Measurements from ENCODE around the gene ZNF423.

The ZNF423 gene

DNA sequence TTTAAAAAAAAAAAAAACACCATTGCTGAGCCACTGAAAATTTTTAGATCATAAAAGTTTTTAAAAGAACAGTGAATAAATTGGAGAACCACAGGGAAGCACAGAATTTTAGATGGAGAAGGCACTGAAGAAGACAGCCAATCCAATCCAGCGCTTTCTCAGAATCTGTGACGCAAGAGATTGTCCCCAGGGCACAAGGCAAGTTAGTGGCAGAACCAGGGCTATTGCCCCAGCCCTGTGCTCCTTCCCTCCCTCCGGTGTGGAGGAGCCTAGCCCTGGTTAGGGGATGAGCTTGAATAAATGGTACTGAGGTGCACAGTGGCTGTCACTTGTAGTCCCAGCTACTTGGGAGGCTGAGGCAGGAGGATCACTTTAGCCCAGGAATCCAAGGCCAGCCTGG is 108.3 kb downstream of the ZNF423 start:
- no peak for DNase-seq

DNA sequence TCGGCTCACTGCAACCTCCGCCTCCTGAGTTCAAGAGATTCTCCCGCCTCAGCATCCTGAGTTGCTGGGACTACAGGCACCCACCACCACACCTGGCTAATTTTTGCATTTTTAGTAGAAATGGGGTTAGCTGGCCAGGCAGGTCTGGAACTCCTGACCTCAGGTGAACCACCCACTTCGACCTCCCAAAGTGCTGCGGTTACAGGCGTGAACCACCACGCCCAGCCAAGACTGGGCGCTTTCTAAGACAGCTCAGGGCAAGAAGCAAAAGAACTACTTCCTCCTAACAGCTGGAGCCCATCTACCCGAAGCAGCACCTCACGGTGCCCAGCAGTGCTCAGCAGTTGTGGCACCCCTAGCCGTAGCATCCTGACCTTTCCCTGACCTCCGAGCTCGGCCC is 109.4 kb downstream of the ZNF423 start:
- DNase-seq, result no peak

DNA sequence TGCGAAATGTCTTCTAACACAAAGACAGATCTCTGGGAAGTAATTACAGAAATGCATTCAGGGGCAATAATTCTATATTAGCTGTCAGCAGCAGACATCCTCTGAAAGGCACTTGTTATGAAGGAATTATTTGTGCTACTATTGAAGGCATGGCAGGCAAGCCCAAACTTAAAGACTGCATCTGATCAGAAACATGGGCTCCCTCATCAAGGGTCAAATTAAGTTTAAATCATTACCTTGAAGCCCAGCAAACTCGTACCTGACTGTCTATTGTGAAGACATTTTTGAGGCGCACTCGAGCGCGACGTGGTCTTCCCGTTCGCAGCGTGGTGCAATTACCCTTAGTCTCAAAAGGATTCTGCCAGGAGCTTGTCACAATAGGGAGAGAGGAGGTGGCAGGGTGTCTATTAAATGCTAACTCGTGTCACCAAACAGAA is 110.6 kb downstream of the ZNF423 start:
- peak; percentile 10 for DNase-seq

DNA sequence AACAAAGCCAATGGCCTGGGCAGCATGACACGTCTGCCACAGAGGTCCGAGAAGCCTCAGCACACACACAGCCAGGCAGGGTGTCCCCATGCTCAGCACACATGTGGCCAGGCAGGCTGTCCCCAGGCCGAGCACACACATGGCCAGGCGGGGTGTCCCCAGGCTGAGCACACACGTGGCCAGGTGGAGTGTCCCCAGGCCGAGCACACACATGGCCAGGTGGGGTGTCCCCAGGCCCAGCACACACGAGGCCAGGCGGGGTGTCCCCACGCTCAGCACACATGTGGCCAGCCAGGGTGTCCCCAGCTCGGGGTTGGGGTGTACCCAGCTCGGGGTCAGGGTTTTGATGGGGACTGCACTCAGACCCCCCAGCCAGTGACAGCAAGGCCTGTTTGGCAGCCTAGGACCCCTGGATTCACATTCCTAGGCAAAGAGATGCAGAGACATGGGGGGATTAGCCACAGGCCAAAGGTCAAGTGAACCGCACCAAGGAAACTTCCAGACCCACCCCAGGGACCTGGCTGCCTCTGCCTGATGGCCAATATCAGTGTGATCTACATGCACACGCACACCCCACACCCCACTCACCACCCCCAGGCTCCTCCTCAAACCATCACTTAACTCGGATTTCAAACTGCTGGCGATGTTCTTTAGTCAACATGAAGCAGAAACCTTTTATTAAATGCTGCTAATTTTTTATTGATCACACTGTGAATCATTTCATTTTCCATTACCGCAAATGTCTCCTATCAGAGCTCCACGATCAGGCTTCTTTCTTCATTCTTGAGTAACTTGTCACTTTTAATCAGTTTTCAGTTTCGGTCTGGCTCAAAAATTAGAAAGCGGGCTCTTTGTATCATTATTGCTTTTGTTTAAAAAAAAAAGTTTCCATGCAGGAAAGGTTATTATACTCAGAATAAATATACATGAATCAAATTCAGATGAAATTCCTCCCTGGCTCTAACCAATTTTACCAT is 111.4 kb downstream of the ZNF423 start:
- DNase-seq, result no peak

DNA sequence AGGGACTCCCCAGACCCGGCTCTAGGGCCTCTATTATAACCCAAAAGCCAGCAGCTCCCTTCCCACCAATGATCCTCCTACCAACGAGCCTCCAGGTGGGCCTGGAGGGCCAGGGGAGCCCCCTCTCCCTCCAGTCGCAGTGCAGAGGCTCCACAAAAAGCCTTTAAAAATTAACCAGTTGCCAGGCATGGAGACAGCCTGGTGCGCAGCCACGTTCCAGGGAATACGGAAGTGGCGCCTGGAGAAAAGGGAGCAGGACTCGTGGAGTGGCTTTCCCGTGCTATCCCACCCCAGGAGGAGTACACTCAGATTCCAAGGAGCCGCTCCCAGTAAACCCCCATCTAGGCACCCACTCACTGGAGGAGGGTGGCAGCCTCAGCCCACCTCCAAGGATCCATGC is 112.3 kb downstream of the ZNF423 start:
- DNase-seq, result no peak

DNA sequence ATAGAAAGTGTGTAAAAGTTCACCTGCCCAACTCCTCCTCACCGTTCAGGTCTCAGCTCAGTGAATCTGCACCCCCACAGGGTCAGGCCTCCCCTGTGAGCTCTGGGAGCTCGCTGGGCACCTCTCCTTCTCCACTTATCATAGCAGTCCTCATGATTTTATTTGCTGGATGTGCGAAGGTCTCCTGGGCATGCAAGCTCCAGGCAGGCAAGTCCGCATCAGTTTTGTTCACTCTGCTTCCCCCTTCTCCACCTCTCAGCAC is 112.8 kb downstream of the ZNF423 start:
- DNase-seq, result no peak

DNA sequence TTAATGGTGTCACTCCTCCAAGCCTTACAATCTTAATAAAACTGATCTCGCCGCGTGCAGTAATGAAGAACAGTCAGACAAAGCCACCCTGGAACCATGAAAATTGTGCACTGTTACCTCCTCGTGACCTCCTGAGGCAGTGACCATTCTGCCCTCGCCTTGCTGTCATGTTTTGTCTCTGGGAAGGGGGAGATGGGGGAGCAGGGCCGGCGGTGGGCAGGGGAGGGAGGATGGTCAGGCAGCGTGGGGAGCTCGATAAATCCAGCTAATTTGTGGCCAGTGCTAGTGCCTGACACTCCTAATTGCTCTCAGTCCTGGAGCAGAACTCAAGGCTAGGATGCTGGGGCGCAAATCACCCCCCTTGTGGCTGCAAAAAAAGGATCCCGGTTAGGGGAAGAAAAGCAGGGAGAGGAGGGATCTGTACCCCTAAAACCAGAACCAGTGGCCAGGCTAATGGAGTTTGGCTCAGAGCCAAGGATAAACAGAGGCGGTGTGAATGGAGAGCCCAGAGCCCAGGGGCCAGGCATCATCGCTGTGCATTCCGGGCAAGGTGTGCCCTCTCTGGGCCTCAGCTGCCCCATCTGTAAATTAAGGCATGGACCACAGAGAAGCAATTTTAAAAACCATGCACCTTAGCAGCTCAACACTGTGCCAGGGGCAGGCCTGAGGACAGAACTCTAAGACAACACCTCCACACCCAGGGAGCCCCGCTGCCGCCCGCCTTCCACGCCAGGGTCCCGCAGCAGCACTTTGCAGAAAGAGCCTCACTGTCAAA is 113.3 kb downstream of the ZNF423 start:
- no peak for DNase-seq

DNA sequence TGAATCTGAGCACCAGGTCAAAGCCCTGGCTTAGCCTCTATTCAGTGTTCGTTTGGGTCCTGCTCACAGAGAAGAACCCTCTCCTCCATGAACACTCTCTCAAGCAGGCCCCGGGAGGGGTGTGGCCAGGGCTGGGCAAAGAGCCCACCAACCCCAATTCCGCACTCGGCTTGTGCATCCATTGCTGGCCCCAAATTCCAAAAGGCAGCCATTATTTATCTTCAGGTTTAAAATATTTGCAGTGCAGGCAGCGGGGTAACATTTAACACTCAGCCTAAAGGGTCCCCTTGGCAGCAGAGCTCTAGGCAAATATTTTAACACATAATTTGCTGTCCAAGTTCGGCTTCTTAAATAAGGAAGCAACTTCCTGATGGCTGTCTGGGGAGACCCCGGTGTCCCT is 115.7 kb downstream of the ZNF423 start:
- DNase-seq, result no peak

DNA sequence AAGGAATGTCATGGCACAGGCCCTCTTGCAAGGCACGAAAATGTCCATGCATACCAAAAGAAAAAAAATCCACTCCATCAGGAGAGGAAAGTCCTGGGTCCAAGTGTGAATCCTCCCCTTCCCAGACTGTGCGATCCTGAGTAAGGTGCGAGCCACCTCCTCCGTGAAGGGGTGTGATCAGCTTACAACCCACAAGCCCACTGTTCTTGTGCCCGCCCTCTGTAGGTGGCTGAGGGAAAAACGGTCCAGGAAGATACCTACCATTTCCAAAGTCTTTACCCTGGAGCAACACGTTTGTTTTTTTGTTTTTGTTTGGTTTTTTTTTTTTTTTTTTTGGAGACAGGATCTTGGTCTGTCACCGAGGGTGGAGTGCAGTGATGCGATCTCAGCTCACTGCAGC is 116.5 kb downstream of the ZNF423 start:
- peak; percentile 1 for DNase-seq

DNA sequence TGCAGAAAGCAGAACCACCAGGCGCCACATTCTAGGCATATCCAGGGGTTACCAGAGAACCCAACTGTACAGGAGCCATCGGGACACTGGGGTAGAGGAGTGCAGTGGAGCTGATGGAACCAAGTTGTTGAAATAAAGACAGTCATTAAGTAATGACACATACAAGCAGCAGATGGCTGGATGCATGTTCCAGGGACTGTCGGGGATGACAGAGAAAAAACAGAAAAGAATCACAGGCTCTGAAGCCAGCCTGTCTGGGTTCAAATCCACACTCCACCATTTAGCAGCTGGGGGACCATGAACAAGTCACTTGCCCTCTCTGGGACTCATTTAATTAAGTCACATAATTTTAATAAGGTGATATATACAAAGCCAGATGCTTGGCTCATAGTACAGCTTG is 117.1 kb downstream of the ZNF423 start:
- DNase-seq, result no peak

DNA sequence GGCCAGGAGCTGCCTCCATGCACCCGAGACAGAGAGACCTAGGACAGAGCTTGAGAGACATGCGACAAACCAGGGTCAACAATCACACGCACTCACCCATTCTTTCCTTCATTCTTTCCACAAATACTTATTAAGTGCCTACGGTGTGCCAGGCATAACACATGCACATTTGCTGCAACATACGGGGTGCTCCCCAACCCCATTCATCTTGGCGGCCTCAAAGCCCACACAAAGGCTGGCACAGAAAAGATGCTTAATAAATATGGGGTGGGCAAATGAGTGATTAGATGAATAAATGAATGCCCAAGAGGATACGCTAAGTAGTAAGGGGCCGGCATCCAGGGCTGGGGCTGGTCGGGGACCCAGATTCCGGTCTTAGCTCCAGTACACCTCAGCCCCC is 117.9 kb downstream of the ZNF423 start:
- DNase-seq, result no peak

DNA sequence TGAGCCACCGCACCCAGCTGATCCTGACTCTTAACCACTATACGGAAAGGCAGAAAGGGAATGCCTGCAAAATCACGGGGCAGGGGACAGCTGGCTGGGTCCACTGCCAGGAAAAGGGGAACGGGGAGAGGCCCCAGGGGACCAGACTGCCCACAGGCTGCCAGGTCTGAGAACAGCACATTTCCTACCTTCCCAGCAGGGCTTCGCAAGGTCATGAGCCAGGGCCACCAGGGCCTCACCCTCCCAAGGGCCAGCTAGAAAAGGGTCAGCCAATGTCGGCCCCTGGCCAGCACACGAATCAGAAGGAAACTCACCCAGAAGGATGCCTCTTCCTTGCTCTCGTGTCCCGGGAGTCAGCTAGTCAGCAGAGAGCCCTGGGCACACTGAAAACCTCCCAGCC is 118.4 kb downstream of the ZNF423 start:
- DNase-seq, result no peak

DNA sequence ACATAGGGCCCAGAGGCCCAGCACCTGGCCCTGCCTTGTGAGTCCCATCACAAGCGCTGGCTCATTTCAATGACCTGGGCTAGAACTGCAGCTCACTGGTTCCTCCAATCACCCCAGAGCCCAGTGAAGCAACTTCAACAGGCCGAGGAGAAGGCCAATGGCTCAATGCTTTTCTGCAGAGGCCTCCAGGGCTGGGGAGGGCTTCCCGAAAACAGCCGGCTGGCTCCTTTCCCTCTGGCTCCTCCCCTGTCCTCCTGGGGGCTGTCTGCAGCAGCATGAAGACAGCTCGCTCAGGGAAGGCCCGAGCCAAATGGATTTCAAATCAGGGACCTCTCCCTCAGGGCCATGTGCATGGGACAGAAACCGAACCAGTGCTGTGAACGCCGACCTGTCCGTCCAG is 121.6 kb downstream of the ZNF423 start:
- DNase-seq, result no peak

DNA sequence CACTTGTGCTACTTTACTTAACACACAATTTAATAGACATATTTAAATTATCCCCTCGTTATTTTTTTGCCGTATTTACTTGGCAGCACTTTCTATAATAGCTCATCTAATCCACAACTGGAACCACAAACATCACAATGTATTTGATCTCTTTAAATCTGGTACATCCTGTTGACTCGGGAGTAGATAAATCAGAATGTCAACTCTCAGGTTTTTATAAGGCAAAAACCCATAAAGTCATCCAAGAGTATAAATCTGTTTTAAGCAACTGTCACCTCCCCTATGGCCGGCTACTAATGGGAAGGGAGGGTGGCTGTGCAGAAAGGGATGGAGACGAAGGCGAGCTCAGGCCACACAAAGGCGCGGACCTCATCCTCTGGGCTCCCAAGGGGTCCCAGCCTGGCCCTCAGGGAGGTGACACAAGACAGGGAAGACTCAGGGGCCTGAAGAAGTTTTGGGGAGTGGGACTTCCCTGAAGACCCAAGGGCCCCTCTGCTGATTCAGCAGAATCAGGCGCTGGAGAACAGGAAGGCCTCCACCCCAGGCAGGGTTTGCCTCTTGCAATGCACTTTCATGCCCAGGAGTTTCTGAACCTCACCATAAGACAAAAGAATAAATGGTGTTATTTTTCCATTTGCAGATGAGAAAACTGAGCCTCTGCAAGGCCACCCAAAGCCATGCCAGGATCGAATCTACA is 122.5 kb downstream of the ZNF423 start:
- DNase-seq, result no peak

DNA sequence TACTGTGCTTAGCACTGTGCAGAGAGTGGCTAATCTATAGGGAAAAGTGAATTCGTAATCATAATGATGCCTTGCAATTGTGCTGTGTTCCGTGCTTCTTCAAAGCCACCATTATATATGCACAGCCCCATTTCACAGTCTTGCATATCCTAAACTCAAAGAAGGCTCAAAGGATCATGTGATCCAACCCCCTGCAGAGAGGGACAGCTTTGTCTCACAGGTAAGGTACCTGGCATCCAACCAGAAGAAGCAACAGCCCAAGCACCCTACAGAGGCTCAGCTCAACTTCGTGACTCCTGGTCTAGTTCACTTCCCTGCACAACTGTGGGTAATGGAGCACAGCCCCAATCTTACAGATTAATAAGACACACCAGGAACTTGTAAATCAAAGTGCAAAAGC is 124.0 kb downstream of the ZNF423 start:
- DNase-seq, result no peak

DNA sequence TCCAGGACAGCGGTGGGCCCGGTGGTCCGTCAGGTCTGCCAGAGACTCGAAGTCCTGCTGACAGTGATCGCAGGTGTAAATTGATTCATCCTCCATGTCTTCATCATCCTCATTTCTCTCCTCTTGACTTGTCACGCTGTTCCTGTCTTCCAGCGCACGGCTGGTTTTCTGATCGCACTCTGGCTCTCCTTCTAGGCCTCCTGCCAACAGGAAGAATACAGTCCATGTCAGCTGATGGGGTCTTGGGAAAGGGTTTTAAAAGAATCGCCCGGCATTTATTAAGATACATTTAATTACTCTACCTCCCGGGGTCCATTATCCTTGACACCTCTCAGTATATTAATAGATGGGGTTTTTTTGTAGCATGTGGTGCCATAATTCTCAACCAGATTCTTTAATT is 125.1 kb downstream of the ZNF423 start:
- DNase-seq, result no peak

DNA sequence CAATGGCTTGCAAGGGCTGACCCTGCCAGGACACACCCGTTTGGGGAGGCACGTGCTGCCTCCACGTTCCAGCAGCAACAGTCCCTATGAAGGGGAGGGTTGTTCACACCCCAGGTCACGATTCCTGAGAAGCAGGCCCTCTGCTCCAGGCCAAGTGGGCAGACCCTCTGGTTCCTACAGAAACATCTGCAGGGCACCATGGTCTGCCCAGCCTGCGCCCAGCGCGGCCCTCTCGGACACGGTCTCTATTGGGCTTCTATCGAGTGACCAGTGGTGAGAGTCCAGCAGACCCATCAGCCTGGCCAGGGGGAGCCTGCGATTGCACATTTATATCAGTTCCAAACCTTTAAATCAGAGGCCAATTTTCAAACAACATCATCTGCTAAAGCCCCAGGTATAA is 128.3 kb downstream of the ZNF423 start:
- DNase-seq, result no peak

DNA sequence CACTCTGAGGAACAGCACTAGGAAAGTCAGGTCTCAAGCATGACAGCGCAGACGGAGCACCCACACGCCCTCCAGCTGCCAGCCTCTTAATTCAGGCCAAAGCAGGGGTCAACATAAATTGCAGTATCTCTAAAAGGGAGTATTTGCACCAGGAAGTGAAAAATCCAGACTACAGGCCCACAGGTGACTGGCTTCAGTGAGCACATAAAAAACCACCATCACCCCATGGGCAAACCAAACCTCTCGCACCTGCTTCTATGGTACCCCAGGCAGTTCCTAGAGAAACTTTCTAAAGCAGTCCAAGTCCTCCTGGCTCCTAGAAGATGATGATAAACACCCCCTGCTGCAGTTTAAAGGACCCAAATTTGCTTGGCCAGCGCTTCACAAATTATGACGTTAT is 129.8 kb downstream of the ZNF423 start:
- DNase-seq, result no peak

DNA sequence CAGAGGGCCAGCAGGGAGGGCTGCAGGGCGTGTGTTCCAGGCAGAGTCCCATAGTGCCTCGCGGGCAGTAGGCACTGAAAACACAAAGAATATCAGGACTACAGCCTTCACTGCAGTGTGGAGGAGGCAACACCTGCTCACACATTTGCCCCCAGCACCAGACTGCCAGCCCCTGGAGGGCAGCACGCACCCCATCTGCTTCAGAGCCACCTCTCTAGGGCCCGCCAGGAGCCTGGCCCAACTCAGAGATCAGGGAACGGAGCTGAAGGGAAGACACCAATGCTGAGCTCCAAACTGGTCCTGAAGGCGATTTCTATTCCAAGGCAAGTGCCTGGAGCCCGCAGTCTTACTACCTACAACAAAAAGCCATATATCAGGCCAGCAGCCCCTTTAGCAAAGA is 130.3 kb downstream of the ZNF423 start:
- no peak for DNase-seq

DNA sequence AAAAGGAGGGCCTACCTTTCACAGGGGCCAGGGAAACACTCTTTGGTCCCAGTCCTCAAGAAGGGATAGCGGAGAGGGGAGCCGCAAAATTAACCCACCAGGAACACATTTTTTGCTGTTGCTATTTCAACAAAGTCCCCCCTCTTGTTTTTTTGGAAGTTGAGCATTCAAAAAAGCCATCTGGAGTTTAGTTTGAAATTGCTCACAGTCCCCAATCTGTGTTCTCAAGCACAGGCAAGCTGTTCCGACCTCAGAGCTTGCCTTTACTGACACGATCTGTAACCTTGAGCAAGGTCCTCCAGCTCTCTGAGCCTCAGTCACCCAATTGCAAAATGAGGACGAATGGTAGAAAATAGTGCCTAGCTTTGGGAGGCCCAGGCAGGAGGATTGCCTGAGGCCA is 131.1 kb downstream of the ZNF423 start:
- no peak for DNase-seq

DNA sequence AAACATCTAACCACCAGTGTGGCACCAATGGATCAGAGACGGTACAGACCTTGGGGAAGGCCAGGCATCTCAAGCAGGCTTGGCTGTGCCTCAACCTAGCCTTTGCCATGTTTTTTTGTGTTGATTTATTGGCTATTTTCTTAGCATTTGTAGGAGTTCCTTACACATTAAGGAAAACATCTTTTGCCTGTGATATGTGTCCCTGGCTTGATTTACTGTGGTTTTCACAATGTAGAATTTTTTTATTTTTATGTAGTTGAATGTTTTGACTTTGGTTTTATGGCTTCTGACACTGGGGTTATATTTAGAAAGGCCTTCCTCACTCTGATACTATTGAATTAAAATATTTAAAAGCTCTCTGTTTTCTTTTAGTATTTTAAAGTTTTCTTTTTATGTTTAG is 132.6 kb downstream of the ZNF423 start:
- DNase-seq, result no peak

DNA sequence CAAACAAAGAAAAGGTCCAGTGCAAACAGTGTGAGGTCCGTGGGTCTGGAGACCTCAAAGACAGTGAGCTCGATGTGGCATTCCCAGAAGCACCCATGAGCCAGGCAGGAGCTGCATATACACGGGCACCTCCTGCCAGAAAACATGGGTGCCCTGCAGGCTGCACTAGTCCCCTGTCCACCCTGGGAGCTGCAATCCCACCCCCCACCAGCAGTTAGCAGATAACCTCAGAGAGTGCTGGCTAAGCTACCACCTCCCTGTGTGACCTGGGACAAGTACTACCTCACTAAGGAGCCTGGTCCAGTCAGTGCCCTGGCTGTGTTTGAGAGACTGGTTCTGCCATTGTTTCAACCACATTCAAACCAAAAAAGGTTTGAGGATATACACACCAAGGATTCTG is 135.7 kb downstream of the ZNF423 start:
- DNase-seq, result no peak

DNA sequence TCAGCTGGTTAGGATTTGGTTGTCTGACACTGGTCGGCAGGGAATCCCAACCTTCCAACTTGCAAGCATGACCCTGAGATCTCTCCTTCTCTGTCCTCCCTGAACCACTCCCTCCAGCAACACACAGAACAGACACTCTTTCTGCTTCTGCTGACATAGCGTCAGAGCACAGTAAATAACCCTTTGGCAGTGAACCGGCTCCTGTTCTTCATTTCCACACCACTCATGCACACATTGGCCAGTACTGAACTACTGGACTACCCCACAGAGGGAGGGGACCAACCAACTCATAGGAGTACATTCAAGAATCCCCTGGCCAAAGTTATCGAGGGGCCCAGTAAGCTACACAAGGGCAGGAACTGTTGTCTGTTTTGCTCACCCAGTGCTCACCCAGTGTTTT is 138.2 kb downstream of the ZNF423 start:
- DNase-seq, result no peak

Data from NCI-H1436 (cell line).